Activated CD4-positive, alpha-beta T cell treated with anti-CD3 and anti-CD28 coated beads, Interleukin-2, amount 50 U/mL, for 48 hours (primary cell): ENCODE measurements around the gene BORCS8.
A peak's percentile ranks its signal among the peaks of the same experiment; 100 is the strongest.

Experiments
- DNase-seq, 2 experiments: peaks; one replicate each; pipeline ENCODE4 v3.0.0-alpha.2; 2020

Gene BORCS8

GRCh38 chr19:19213426-19214158 is 21.6 kb upstream of the BORCS8 start:
- DNase-seq = no peak

- DNase-seq = no peak
Measured at GRCh38 chr19:19212916-19213315, 21.0 kb upstream of the BORCS8 start.

DNA sequence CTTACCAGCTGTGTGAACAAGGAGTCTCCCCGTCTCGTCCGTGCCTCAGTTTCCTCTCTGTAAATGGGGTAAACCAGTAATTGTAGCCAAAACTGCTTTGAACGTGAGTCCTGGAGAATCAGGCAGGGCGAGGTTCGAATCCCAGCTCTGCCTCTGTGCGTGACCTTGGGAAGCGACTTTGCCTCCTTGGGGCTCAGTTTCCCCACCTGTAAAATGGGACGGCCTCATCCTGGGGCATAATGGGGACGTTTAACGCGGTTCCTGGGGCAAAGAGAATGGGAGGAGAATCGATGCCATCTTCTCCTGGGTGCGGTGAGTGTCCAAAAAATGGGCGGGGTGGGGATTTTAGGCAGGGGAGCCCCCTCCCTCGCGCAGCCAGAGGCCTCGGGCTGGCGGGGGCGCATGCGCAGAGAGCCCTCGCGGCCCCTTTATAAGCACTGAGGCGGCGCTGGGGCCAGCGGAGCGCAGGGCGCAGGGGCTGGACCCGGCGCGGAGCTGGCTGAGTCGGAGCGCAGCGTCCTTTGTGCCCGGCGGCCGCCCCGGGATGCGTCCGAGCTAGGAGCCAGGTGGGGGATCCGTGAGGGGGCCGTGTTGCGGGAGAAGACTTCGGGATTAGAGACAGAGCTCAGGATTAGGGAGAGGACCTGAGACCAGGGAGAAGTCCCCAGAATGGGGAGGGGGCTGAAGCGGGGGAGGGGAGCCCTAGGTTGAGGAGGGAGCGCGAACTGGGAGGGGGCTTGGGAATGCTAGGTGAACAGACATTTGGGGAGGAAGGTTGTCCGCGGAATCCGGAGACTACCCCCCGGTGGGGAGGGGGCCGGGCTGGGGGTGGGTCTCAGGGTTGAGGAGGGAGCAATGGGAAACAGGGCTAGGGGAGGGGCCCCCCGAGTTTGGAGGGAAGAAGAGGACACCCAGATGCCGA is 19.8 kb upstream of the BORCS8 start, which contains the start of gene NCAN:
Gene NCAN, plus strand, starts transcription at position 460 of the 922 bp plus-strand sequence. CDS start 4,996 bp downstream, outside the sequence.
- DNase-seq = no peak

- DNase-seq = no peak
Measured at GRCh38 chr19:19209372-19209771, 17.4 kb upstream of the BORCS8 start.

DNA sequence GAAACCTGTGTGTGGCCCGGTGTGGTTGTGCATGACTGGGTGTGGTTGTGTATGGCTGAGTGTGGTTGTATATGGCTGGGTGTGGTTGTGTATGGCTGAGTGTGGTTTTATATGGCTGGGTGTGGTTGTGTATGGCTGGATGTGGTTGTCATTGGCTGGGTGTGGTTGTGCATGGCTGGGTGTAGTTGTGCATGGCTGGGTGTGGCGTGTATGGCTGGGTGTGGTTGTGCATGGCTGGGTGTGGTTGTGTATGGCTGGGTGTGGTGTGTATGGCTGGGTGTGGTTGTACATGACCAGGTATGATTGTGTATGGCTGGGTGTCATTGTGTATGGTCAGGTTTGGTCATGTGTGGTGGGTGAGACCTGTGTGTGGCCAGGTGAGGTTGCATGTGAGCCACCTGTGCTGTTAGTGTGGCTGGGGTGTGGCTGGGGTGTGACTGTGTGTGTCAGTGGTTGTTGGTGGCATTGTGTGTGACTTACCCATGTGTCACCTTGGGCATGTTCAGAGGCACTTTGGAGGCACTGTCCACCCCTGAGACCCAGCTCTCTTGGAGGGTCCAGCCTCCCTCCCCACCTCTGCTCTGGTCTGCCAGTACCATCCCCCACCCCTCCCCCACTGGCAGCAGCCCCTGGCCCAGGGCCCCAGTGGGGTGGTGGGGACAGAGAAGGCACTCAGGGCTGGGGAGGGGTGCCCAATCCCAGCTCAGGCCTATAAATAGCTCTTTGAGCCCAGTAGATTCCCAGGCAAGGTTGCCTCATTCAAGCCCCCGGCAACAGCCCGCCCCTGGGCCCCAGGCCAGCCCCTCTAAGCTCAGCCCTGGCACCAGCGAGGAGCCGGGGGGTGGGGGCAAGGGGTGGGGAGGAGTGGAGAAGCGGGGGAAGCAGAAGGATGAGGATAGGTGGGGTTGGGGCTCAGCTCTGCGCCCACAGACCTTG is 16.0 kb upstream of the BORCS8 start:
- DNase-seq = no peak

GRCh38 chr19:19206938-19207337 is 15.0 kb upstream of the BORCS8 start:
- DNase-seq = no peak

DNA sequence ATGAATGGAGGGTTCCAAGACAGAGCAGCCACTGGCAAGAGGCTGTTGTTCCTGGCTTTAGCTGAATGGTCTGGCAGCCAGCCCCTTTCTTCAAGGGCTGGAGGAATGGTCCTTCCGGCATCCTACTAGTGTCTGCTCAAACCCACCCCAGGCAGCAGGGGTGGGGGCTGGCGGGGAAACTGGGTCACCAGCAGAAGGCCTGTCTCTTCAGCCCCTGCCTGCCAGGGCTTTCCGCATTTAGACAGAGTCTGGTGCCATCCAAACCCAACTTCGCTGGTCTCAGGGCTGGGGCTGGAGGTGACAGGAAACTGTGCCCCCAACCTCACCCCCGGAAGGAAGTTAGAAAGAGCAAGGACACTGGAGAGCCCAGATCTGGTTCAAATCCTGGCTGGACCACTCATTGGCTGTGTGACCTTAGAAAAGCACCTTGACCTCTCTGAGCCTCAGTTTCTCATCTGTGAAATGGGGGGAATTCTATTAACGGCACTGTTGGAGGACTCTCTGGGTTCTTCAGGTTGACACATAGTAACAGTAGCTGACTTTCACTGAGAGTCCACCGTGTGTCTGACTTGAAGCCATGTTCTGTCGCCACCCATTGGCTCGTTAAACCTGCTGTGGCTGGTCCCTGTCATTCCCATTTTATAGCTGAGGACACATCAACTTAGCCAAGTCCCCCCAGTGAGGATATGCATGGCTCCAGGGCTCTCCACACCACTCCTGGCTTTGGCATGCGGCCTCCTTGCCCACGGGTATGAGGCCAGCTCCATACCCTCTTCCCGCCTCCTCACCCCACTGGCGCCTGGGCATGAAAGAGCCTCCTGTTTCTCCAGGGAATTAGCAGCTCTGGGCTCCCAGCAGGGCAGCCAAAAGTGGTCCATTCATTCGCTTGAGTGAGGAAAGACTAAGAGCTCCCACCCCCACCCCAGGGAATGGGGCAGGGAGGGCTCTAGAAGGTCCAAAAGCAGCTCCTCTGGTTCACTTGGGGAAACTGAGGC is 13.8 kb upstream of the BORCS8 start:
- DNase-seq = no peak

DNA sequence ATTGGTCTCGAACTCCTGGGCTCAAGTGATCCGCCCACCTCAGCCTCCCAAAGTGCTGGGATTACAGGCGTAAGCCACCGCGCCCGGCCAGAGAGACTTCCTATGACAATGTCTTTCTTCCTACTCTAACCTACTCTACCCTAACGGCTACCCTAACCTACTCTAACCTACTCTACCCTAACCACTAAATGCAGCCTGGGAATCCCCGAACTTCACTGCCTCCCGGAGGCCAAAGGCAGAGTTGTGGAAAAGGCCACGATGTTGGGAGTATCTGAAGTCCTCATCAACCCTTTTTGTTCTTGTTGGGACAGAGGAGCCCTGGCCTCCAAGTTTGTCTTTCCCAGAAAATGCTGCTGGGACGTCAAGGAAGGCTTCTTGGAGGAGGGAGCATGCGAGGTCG is 12.2 kb upstream of the BORCS8 start:
- no peak for DNase-seq

DNA sequence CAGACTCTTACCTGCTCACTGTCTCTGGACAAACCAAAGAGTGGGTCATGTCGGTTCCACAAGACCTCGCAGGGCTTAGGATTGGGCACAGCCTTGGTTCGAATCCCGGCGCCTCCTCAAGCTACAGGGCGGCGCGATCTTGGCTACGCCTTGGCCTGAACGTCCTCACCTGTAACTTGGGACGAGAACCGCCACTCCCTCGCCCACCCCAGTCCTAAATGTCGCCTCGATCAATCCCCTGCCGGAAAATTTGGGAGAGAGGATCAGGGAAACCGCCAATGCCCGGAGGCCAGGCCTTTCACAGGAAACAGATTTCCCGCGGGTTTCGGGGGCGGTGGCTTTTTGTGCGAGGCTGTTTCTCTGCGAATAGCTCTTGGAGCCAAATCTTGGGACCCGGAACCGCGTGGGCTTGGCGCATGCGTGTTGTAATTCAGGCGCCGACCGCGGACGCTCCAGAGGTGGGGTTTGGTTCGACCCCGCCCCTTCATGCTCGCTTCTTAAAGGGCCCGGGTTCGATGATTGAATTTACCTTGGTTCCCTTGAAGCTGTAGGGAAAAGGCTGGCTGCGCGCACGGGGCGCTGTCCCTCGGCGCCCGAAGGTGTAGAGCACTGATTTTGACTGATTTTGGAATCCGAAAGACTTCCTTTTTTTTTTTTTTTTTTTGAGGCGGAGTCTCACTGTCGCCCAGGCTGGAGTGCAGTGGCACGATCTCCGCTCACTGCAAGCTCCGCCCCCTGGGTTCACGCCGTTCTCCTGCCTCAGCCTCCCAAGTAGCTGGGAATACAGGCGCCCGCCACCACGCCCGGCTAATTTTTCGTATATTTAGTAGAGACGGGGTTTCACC is 11.3 kb upstream of the BORCS8 start, which contains the start of gene NR2C2AP:
Gene NR2C2AP, minus strand, starts transcription at position 403 of the 845 bp plus-strand sequence. Its CDS starts 354 bp downstream, at position 49.
- peak; percentile 94 to 96 for DNase-seq

- DNase-seq = no peak
Measured at GRCh38 chr19:19202707-19203011, 10.7 kb upstream of the BORCS8 start.

GRCh38 chr19:19201697-19202630 is 10.0 kb upstream of the BORCS8 start:
- DNase-seq = no peak

DNA sequence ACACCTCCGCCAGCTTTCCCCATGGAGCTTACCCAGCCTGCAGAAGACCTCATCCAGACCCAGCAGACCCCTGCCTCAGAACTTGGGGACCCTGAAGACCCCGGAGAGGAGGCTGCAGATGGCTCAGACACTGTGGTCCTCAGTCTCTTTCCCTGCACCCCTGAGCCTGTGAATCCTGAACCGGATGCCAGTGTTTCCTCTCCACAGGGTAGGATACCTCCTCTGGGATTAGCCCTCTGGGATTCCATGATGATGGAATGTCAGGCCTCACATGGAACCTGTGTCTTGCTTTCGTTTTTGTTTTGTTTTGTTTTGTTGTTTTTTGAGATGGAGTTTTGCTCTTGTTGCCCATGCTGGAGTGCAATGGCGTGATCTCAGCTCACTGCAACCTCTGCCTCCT is 2.0 kb upstream of the BORCS8 start:
- DNase-seq = no peak

- no peak for DNase-seq
Measured at GRCh38 chr19:19192910-19193423, 1.0 kb upstream of the BORCS8 start.

DNA sequence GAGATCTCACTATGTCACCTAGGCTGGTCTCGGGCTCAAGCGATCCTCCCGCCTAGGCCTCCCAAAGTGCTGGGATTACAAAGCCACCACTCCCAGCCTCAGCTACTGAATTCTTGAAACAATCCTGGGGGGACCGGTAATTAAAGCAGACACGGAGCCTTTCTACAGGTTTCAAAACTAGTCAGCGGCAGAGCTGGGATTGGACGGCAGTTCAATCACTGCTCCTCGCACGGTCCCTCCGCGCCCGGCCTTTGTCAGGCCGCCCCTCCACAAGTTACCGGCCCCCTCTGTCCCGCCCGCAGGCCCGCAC is 229 bp downstream of the BORCS8 start:
- DNase-seq = no peak

GRCh38 chr19:19186742-19187141 is 5.2 kb downstream of the BORCS8 start:
- DNase-seq = no peak

DNA sequence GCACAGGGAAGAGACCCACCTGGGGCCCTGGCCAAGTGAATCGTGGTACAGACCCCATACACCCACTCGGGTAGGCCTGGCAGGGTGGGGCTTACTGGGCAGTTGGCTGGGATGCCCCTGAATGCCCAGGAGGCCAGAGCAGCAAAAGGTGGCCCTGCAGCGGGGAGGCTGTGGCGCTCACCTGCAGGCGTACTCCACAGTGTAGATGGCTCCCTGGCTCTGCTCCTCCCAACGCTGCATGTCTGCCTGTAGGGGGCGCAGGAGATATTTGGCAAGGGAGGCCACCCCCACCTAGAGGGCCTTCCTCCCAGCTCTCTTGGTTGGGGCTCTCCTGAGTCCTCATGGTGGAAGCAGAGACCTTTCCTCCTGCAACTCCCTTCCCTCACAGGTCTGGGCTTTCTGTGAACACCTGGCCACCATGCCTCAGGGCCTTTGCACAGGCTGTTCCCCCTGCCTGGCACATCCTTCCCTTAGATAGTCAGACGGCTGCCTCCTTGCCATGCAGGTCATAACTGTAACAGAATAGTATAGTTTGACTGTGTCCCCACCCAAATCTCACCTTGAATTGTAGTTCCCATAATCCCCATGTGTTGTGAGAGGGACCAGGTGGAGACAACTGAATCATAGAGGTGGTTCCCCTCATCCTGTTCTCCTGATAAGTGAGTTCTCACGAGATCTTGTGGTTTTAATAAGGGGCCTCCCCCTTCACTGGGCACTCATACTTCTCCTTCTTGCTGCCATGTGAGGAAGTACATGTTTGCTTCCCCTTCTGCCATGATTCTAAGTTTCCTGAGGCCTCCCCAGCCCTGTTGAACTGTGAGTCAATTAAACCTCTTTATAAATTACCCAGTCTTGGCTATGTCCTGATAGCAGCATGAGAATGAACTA is 5.9 kb downstream of the BORCS8 start:
- peak; percentile 56 to 71 for DNase-seq

DNA sequence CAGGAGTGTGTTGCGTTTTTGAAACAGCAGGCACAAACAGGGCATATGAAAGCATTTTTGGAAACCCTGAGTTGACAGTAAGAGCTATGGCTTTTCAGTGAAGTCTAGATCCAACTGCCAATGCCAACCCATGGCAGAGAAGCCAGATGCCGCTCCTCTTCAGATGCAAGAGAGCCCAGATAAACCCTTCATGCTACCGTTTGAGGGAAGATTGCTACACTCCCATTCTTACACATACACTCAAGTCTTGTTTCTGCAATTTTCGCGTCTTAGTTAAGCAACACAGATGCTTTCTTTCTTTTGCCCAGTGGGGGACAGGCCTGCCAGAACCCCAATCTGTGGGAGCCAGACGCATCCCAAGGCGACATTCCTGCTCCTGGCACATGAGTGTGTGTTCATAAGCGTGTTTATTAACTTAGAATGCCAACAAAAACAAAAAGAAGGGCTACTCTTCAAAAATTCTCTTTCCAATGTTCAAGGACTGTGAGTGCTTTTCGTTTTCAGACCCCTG is 10.4 kb downstream of the BORCS8 start:
- no peak for DNase-seq
